B cell (primary cell): ENCODE results near the gene COLEC12.

Experiments
- CTCF ChIP-seq: fragments of 200-600 bp; IDR thresholded peaks from one replicate; pipeline ENCODE4 v1.8.0; 2022; ENCODE audit warnings: antibody characterized with exemption, mild to moderate bottlenecking
- EZH2 ChIP-seq: IDR thresholded peaks from 2 replicates; pipeline ENCODE4 v1.6.1; 2012; ENCODE audit warnings: borderline replicate concordance, low read depth, mild to moderate bottlenecking, moderate library complexity, low read length; ENCODE audit not compliant: insufficient read depth, poor library complexity, severe bottlenecking

GRCh38 chr18:384897-385296, 115.6 kb downstream of the COLEC12 start:
- TF ChIP-seq CTCF (no peak), EZH2 (no peak)
